GM20000 (cell line): ENCODE measurements around the gene XPC.

Experiments
- DNase-seq: peaks from one replicate; pipeline ENCODE4 v3.0.0; 2012; ENCODE audit warnings: low spot score
- TF ChIP-seq, protein P1 (sequence below): IDR thresholded peaks from 2 replicates; pipeline ENCODE4 v1.5.1; 2012; ENCODE audit warnings: mild to moderate bottlenecking, control low read depth; ENCODE audit errors: extremely low read depth, missing control alignments

The XPC gene

DNA sequence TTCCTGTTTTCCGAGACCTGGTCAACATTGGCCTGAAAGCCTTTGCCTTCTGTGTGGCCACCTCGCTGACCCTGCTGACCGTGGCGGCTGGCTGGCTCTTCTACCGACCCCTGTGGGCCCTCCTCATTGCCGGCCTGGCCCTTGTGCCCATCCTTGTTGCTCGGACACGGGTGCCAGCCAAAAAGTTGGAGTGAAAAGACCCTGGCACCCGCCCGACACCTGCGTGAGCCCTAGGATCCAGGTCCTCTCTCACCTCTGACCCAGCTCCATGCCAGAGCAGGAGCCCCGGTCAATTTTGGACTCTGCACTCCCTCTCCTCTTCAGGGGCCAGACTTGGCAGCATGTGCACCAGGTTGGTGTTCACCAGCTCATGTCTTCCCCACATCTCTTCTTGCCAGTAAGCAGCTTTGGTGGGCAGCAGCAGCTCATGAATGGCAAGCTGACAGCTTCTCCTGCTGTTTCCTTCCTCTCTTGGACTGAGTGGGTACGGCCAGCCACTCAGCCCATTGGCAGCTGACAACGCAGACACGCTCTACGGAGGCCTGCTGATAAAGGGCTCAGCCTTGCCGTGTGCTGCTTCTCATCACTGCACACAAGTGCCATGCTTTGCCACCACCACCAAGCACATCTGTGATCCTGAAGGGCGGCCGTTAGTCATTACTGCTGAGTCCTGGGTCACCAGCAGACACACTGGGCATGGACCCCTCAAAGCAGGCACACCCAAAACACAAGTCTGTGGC is 36.6 kb downstream of the XPC start:
- no peak for DNase-seq

DNA sequence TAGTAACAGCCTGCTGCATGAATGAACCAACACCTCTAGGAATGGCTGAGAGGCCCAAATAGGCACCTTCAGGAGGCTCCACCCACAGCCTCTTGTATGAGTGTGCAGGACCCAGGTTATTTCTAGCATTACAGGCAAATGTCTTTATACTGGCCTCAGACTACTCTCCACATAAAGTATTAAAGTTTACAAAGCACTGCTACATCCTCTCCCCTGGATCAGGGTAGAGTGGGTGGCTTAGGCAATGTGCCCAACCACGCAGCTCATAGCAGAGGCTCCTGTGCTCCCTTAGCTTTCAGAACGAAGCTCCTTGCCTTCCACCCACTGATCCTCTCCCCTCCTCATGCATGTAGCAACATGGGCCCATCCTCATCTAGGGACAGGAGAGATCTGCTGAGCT is 37.3 kb downstream of the XPC start:
- TF ChIP-seq, protein P1, sequence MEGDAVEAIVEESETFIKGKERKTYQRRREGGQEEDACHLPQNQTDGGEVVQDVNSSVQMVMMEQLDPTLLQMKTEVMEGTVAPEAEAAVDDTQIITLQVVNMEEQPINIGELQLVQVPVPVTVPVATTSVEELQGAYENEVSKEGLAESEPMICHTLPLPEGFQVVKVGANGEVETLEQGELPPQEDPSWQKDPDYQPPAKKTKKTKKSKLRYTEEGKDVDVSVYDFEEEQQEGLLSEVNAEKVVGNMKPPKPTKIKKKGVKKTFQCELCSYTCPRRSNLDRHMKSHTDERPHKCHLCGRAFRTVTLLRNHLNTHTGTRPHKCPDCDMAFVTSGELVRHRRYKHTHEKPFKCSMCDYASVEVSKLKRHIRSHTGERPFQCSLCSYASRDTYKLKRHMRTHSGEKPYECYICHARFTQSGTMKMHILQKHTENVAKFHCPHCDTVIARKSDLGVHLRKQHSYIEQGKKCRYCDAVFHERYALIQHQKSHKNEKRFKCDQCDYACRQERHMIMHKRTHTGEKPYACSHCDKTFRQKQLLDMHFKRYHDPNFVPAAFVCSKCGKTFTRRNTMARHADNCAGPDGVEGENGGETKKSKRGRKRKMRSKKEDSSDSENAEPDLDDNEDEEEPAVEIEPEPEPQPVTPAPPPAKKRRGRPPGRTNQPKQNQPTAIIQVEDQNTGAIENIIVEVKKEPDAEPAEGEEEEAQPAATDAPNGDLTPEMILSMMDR: no peak
- DNase-seq: no peak

More for the DNA sequence above, 36.6 kb downstream of the XPC start:
- TF ChIP-seq, protein P1: no peak

DNA sequence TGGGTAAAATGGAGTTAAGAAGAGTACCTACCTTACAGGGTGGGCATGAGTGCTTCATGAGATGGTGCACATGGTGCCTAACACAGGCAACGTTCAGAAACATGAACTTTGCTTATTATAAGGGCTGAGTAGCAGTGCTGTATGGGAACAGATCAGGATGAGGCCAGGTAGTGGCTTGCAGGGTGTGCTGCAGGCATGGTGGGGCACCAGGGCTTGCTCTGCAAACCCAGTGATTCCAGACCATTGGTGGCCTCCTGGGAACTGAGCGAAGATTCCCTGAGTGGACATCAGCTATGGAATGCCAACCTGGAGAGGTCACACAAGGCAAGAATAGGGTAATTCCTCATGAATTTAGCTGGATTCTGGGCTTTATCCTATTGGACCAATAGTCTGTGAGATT is 37.7 kb downstream of the XPC start:
- DNase-seq: no peak
- TF ChIP-seq, protein P1: no peak

DNA sequence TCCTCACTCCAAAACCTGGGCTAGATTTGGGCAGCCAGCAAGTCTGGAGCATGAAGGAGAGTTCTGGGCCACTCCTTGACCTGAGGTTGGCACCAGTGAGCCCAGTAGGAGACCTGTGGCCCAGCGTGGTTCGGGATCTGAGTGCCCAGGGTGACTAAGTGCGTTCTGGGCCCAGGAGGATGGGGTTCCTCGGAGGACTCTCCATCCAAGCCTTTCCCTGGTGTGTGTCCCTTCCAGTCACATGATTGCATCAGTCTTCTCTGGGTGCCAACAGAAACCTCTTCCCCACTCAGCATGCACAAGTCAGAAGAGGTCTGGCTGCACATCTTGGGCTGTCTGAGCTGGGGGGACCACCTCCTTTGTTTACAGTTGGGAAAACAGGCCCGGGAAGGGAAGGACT is 38.6 kb downstream of the XPC start:
- TF ChIP-seq, protein P1: no peak
- DNase-seq: no peak

DNA sequence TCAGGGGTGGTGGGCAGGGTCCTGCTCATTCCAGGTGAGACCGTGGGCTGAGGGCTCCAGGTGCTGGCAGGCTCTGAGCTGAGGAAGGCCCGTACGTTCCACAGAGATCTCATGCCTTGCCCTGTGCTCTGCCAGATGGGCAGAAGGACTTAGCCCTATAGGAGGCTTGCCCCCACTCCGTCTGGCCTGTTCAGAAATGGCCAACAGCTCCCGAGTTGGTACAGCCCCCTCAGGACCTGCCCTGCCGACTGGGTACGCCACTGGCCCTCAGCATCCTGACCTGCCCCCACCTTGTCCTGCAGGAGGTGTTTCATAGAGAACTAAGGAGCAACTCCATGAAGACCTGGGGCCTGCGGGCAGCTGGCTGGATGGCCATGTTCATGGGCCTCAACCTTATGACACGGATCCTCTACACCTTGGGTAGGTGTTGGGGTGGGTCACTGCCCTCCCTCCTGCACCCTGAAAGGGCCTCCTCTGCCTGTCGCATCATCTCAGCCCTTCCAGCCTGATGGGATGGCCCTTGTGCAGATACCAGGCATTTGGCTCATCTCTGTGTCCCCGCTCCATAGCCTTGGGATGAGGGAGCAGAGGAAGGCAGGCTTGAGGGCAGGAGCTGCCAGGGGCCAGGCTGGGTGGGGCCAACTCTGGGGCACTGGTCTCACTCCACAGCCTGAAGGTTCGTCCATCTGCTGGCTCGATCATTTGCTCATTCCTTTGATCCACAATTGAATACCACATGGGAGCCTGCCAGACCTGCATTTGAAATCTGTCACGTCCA is 39.3 kb downstream of the XPC start:
- no peak for DNase-seq
- TF ChIP-seq, protein P1: no peak

DNA sequence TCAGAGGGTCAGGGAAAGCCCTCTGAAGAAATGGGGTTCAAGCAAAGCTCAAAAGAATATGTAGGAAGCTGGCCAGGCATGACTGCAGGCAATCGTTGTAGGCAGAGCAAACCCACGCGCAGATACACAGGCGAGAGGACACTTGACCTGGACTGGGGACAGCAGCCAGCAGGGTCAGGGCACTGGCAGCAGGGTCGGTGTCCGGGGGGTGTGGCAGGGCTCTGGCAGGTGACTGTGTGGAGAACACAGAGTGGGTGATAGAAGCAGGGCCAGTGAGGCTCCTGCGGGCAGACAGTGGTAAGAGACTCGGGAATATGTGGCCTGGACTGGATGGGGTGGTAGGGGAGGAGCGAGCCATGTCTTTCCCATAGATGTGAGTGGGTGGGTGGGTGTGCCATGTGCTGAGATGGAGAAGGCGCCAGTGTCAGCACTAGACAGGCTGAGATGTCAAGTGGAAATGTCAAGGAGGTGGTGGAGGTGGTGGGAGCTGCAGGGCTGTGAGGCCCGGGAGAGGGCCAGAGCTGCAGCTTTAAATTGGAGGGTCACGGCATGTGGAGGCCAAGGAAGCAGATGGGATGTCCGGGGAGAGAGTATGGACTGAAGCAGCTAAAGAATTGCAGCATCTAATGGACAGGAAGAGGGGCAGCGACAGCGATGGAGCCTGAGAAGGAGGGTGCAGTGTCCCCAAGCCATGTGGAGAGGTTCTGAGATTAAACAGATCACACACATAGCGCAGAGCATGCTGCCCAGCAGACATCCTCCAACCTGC is 40.1 kb downstream of the XPC start:
- TF ChIP-seq, protein P1: no peak
- DNase-seq: no peak

DNA sequence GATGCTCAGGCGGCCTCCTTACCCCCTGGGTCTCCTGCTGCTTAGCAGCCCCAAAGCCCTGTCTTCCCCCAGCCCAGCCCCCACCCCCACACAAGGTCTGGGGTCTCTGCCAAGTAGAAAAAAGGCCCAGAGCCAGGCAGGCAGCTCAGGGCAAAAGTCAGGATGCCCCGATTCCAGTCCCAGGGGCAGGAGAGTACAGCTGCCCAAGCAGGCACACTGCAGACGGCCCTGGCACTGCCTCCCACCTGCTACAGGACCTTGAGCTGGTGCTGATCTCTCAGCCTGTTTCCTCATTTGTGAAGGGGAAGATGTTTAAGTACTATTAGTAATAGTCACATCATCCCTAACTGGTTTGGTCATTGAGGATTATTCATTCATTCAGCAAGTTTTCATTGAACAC is 41.0 kb downstream of the XPC start:
- DNase-seq: no peak

More for the DNA sequence above, 41.0 kb downstream of the XPC start:
- TF ChIP-seq, protein P1: no peak
